OCI-LY1 (cell line): ENCODE results near the gene KCNIP3.

Experiments
- CTCF ChIP-seq: fragments of 200-600 bp; sonication (generic), shearing (Covaris generic); IDR thresholded peaks from 2 replicates; pipeline ENCODE4 v1.5.1; 2017; ENCODE audit warnings: mild to moderate bottlenecking, antibody characterized with exemption, low read length, moderate library complexity, mixed read lengths
- EZH2 ChIP-seq: fragments of 200-600 bp; sonication (generic), shearing (Covaris generic); IDR thresholded peaks from 2 replicates; pipeline ENCODE4 v1.8.0; 2017; ENCODE audit warnings: borderline replicate concordance, mixed run types, mild to moderate bottlenecking, antibody characterized with exemption, low read length, moderate library complexity, mixed read lengths

- no peak for TF ChIP-seq CTCF
- no peak for TF ChIP-seq EZH2
Observed at GRCh38 chr2:95380280-95380679, 83.1 kb downstream of the KCNIP3 start.
